GM12878 (cell line): ENCODE data around the gene POU2AF1. TPM values are rescaled to one million over a fixed set of nuclear protein-coding genes. Genes with fewer than 3 reads are reported as not detected.

Experiments
- ATAC-seq: fragments of 200-7000 bp; cut with Tn5 transposase; 3 replicates; pipeline ENCODE4 v1.9.1; 2020; ENCODE audit warnings: mild to moderate bottlenecking, moderate library complexity
- BruUV-seq: library from RNA; stranded (reverse); fragments of 400-500 nt; replicated peaks from 2 replicates; lab custom pipeline; 2021; lab: Mats Ljungman, UMichigan
- CTCF ChIA-PET: fragments of 300-600 bp; sonication (Branson Sonifier 250); formaldehyde crosslinking; extraction: SDS; loops from one replicate; lab custom pipeline; 2021; ENCODE audit warnings: inconsistent platforms; lab: Yijun Ruan, JAX
- POLR2A ChIA-PET: fragments of 350-600 bp; formaldehyde crosslinking; extraction: SDS; loops from one replicate; lab custom pipeline; 2021; ENCODE audit warnings: inconsistent platforms; lab: Charles Lee
- RAD21 ChIA-PET: fragments of 300-600 bp; sonication (Branson Sonifier 250); formaldehyde crosslinking; loops from one replicate; lab custom pipeline; 2023; ENCODE audit warnings: antibody characterized with exemption; ENCODE audit not compliant: unreplicated experiment; lab: Charles Lee
- SMC1A ChIA-PET: fragments of 300-600 bp; sonication (Branson Sonifier 250); formaldehyde crosslinking; loops from one replicate; lab custom pipeline; 2023; ENCODE audit not compliant: unreplicated experiment, uncharacterized antibody; lab: Charles Lee
- DNase-seq: peaks from one replicate; pipeline ENCODE4 v3.0.0-alpha.2; 2011; ENCODE audit warnings: low read depth, low spot score
- FAIRE-seq: peaks from 3 replicates; lab custom pipeline; 2011; peaks lifted over from hg19 to GRCh38; lab: Jason Lieb, UNC
- H2AFZ ChIP-seq: 2 replicates; pipeline ENCODE4 v1.6.0; 2011; ENCODE audit warnings: low read depth, low read length, control low read depth; ENCODE audit not compliant: control insufficient read depth
- H3K27ac ChIP-seq: 2 replicates; pipeline ENCODE4 v1.5.1; 2011; ENCODE audit warnings: control low read depth; ENCODE audit not compliant: control insufficient read depth, insufficient read depth
- H3K27me3 ChIP-seq, 2 experiments: replicated peaks in 1 of 2; 2 replicates each; pipeline versions ENCODE4 v1.6.0 to v1.6.1; 2011; ENCODE audit warnings: low read length in 1 of 2; ENCODE audit not compliant: control insufficient read depth in 2 of 2, insufficient read depth in 2 of 2
- H3K36me3 ChIP-seq, 2 experiments: 2 replicates each; pipeline ENCODE4 v1.5.1; 2011; ENCODE audit warnings: low read length in 1 of 2; ENCODE audit not compliant: control insufficient read depth in 2 of 2, insufficient read depth in 2 of 2
- H3K4me1 ChIP-seq: 2 replicates; pipeline ENCODE4 v1.6.1; 2011; ENCODE audit warnings: mild to moderate bottlenecking, low read length, moderate library complexity, mixed read lengths; ENCODE audit not compliant: control insufficient read depth, insufficient read depth
- H3K4me2 ChIP-seq: 2 replicates; pipeline ENCODE4 v1.6.0; 2011; ENCODE audit warnings: control low read depth; ENCODE audit not compliant: control insufficient read depth, insufficient read depth
- H3K4me3 ChIP-seq: fragments of 200-600 bp; sonication (generic); 2 replicates; pipeline ENCODE4 v1.5.1; 2016
- H3K79me2 ChIP-seq: 2 replicates; pipeline ENCODE4 v1.6.0; 2011; ENCODE audit warnings: low read length; ENCODE audit not compliant: control insufficient read depth, insufficient read depth
- H3K9ac ChIP-seq: 2 replicates; pipeline ENCODE4 v1.8.0; 2011; ENCODE audit warnings: low read length, control low read depth, mixed read lengths; ENCODE audit not compliant: control insufficient read depth, insufficient read depth
- H3K9me3 ChIP-seq: replicated peaks from 3 replicates; pipeline ENCODE4 v1.5.1; 2011; ENCODE audit warnings: mild to moderate bottlenecking, low read length; ENCODE audit not compliant: control insufficient read depth, insufficient read depth
- H4K20me1 ChIP-seq: 2 replicates; pipeline ENCODE4 v1.6.0; 2011; ENCODE audit not compliant: control insufficient read depth, insufficient read depth
- CREB1 ChIP-seq: IDR thresholded peaks from 2 replicates; pipeline ENCODE4 v1.6.1; 2012; ENCODE audit warnings: low read depth, mild to moderate bottlenecking, inconsistent platforms
- KDM1A ChIP-seq: fragments of 200-600 bp; sonication (generic); IDR thresholded peaks from 2 replicates; pipeline ENCODE4 v1.6.1; 2016; ENCODE audit warnings: borderline replicate concordance
- NR2C2 ChIP-seq: IDR thresholded peaks from 2 replicates; pipeline ENCODE4 v1.6.1; 2011; ENCODE audit warnings: borderline replicate concordance, low read depth; ENCODE audit not compliant: control insufficient read depth, insufficient read length
- POLR2AphosphoS5 ChIP-seq: IDR thresholded peaks from 2 replicates; pipeline ENCODE4 v1.6.1; 2011; ENCODE audit warnings: mild to moderate bottlenecking, low read length, inconsistent platforms
- RELB ChIP-seq: fragments of 450-650 bp; IDR thresholded peaks from 2 replicates; pipeline ENCODE4 v1.6.1; 2017; ENCODE audit warnings: low read depth, mild to moderate bottlenecking, moderate library complexity
- SMC3 ChIP-seq: IDR thresholded peaks from 2 replicates; pipeline ENCODE4 v1.6.1; 2011; ENCODE audit warnings: low read length, improper control_type of control experiment, borderline replicate concordance
- ZNF274 ChIP-seq: IDR thresholded peaks from one replicate; pipeline ENCODE4 v1.8.0; 2011; ENCODE audit not compliant: insufficient read length, insufficient read depth
- WGBS: methylation state at CpG from one replicate; pipeline ENCODE4 v1.1.6; 2016; ENCODE audit warnings: low lambda C conversion rate; ENCODE audit not compliant: insufficient replicate concordance, insufficient coverage; ENCODE audit errors: missing lambda C conversion rate; 5-methylcytosine and 5-hydroxymethylcytosine counted together
- in situ Hi-C: fragments of 300-500 bp; cut with MboI; formaldehyde crosslinking; loops from 9 replicates; pipeline ENCODE4 v1.14.3; 2018; ENCODE audit warnings: mixed read lengths
- intact Hi-C: fragments of 100-400 bp; cut with micrococcal nuclease; formaldehyde crosslinking; loops from one replicate; pipeline ENCODE4 v1.14.2; 2022; ENCODE audit not compliant: unreplicated experiment
- polyA plus RNA-seq, 11 experiments: library from polyadenylated mRNA; depleted of rRNA in 4 of 11; unstranded in 6 of 11; stranded (reverse) in 5 of 11; fragments of >200 nt; fragmentation: Nextera tagmentation in 4 of 11; fragmentation: Illumina TruSeq in 1 of 11; extraction: Ambion mirVana in 4 of 11; extraction: Trizol in 1 of 11; gene quantifications; 1 replicate in 1 of 11; 2 replicates in 10 of 11; pipeline versions ENCODE4 v1.2.1 to v1.2.3, GENCODE V29; 2011 to 2016; ENCODE audit warnings: inconsistent platforms in 2 of 11, missing spikeins in 2 of 11, low read depth in 1 of 11
- total RNA-seq, 4 experiments: library from RNA; depleted of rRNA in 3 of 4; stranded (reverse); fragments of >200 nt in 3 of 4; fragmentation: Illumina TruSeq in 1 of 4; extraction: Trizol in 1 of 4; gene quantifications; 2 replicates each; pipeline versions ENCODE4 v1.2.1 to v1.2.3, GENCODE V29; 2013 to 2021
- TF ChIP-seq, protein P1 (sequence below): fragments of 450-650 bp; IDR thresholded peaks from 2 replicates; pipeline ENCODE4 v1.6.1; 2016; ENCODE audit warnings: mild to moderate bottlenecking
- TF ChIP-seq, protein P2 (sequence below): IDR thresholded peaks from 2 replicates; pipeline ENCODE4 v1.6.1; 2011; ENCODE audit warnings: low read depth, low read length, improper control_type of control experiment, borderline replicate concordance

The POU2AF1 gene
- total and polyA plus RNA-seq, 10 of the 15 experiments (the other 5 are each of a cell fraction or from before 2014, with no cell fraction given): 13.1 to 169 (median 75.5) TPM

GRCh38 chr11:111406589-111406988 lies 27.5 kb upstream of the POU2AF1 start:
- no peak for DNase-seq
- Histone ChIP-seq H3K4me1 (peaks cover 39% of the 10 kb centered on the region), H3K79me2 (no peaks in the 10 kb centered on the region; the same call in 1 of the 2 replicates), H4K20me1 (no peaks in the 10 kb centered on the region), H3K4me3 (no peak overlapping the region), H2AFZ (no peak overlapping the region), H3K4me2 (no peak overlapping the region), H3K9ac (no peak overlapping the region), H3K27ac (no peak overlapping the region), H3K27me3 (no peaks in the 10 kb centered on the region), H3K36me3 (no peaks in the 10 kb centered on the region), H3K9me3 (peaks cover 7% of the 10 kb centered on the region; the same call in 2 of the 3 replicates)
- SMC1A ChIA-PET: interaction anchor here (0.7 to 29.3 kb wide), 7 partner anchors 8 to 712 kb away, joined by 4 to 972 read pairs (median 6); partner anchors contain the start of gene POU2AF1
- 78% methylated on average over 1 of the region's 1 CpG for WGBS
- FAIRE-seq: no peak
- intact Hi-C loops (no loop called here), in situ Hi-C loops (no loop called here)
- no peak for ATAC-seq
- TF ChIP-seq SMC3: no peak
- no peak for TF ChIP-seq RELB
- TF ChIP-seq ZNF274: no peak
- TF ChIP-seq, protein P1, sequence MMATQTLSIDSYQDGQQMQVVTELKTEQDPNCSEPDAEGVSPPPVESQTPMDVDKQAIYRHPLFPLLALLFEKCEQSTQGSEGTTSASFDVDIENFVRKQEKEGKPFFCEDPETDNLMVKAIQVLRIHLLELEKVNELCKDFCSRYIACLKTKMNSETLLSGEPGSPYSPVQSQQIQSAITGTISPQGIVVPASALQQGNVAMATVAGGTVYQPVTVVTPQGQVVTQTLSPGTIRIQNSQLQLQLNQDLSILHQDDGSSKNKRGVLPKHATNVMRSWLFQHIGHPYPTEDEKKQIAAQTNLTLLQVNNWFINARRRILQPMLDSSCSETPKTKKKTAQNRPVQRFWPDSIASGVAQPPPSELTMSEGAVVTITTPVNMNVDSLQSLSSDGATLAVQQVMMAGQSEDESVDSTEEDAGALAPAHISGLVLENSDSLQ: no peak
- no peak for TF ChIP-seq POLR2AphosphoS5
- no peak for TF ChIP-seq NR2C2
- no peak for TF ChIP-seq CREB1
- TF ChIP-seq KDM1A: no peak
- TF ChIP-seq, protein P2, sequence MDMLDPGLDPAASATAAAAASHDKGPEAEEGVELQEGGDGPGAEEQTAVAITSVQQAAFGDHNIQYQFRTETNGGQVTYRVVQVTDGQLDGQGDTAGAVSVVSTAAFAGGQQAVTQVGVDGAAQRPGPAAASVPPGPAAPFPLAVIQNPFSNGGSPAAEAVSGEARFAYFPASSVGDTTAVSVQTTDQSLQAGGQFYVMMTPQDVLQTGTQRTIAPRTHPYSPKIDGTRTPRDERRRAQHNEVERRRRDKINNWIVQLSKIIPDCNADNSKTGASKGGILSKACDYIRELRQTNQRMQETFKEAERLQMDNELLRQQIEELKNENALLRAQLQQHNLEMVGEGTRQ: no peak
- BruUV-seq: no TSS peak
- CTCF ChIA-PET: interaction anchor here (2.2 kb wide), 1 partner anchor 16 kb away, joined by 7 read pairs; no protein-coding TSS in a partner anchor
- RAD21 ChIA-PET: interaction anchor here (10.0 to 19.2 kb wide), 2 partner anchors 14 to 37 kb away, joined by 77 to 657 read pairs; partner anchors contain the start of gene POU2AF1
- POLR2A ChIA-PET: interaction anchor here (0.6 to 16.5 kb wide), 4 partner anchors 11 to 124 kb away, joined by 3 to 415 read pairs (median 5); partner anchors contain the start of gene POU2AF1
